Ishikawa (cell line): ENCODE data around the gene ABCC4.

Source experiments
- CEBPB ChIP-seq: IDR thresholded peaks from 2 replicates; pipeline ENCODE4 v1.6.1; 2012
- EP300 ChIP-seq: IDR thresholded peaks from 2 replicates; pipeline ENCODE4 v1.6.1; 2012; ENCODE audit warnings: borderline replicate concordance
- MAX ChIP-seq: IDR thresholded peaks from 2 replicates; pipeline ENCODE4 v1.6.1; 2012
- RAD21 ChIP-seq: IDR thresholded peaks from 2 replicates; pipeline ENCODE4 v1.6.1; 2012; ENCODE audit warnings: low read depth
- TCF12 ChIP-seq: IDR thresholded peaks from 2 replicates; pipeline ENCODE4 v1.6.1; 2012; ENCODE audit warnings: low read depth
- YY1 ChIP-seq: IDR thresholded peaks from 2 replicates; pipeline ENCODE4 v1.6.1; 2012; ENCODE audit warnings: low read depth

GRCh38 chr13:95154413-95154886, 146.8 kb downstream of the ABCC4 start:
- TF ChIP-seq TCF12 = no peak
- TF ChIP-seq MAX = no peak
- TF ChIP-seq EP300 = no peak
- no peak for TF ChIP-seq CEBPB
- TF ChIP-seq YY1 = no peak
- TF ChIP-seq RAD21 = no peak
